ENCODE data around the gene ST3GAL5.

DNA sequence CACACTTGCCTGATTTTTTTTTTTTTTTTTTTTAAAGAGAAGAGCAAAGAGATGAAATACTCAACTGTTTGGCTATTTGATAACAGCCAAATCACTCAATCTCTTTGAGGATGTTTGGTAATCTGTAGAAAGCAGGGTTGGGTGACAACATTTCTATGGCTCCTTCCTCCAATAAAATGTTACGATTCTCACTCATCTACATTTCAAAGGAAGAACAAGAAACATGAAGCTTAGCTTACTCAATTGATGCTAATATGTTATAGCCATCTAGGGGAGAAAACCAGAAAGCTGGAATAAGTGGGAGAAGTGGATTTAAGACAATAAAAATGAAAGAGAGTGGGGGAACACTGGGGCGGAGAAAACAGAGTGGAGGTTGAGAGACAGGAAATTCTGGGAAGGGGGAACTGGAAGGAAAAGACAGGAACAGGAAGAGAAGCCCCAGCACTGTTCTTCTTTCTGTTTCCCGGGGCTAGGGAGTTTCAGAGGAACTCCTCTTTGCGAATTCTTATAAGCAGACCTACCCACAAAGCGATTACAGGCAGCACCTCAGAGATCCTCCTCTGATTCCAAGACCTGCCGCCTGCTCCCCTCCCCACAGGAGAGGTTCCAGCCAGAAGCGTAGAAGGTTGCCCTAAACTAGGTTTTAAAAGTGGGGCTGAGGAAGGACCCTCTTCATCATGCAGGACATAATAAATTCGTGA, 13.3 kb downstream of the ST3GAL5 start:
- TF ChIP-seq, protein P1, sequence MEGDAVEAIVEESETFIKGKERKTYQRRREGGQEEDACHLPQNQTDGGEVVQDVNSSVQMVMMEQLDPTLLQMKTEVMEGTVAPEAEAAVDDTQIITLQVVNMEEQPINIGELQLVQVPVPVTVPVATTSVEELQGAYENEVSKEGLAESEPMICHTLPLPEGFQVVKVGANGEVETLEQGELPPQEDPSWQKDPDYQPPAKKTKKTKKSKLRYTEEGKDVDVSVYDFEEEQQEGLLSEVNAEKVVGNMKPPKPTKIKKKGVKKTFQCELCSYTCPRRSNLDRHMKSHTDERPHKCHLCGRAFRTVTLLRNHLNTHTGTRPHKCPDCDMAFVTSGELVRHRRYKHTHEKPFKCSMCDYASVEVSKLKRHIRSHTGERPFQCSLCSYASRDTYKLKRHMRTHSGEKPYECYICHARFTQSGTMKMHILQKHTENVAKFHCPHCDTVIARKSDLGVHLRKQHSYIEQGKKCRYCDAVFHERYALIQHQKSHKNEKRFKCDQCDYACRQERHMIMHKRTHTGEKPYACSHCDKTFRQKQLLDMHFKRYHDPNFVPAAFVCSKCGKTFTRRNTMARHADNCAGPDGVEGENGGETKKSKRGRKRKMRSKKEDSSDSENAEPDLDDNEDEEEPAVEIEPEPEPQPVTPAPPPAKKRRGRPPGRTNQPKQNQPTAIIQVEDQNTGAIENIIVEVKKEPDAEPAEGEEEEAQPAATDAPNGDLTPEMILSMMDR (conservative IDR thresholded peaks at IDR 0.05; ENCODE audit: low read depth, low read length) = no peak
- TF ChIP-seq EZH2 (IDR thresholded peaks at IDR 0.05; ENCODE audit: borderline replicate concordance, low read depth, low read length, poor library complexity, severe bottlenecking) = no peak

Measured in A673 (cell line).